ENCODE measurements around the gene PMEPA1. TPM values are rescaled to one million over a fixed set of nuclear protein-coding genes. Genes with fewer than 3 reads are reported as not detected.

PMEPA1 gene
- total RNA-seq, 2 experiments from 2014 or later: 15.7 to 18.0 TPM

DNA sequence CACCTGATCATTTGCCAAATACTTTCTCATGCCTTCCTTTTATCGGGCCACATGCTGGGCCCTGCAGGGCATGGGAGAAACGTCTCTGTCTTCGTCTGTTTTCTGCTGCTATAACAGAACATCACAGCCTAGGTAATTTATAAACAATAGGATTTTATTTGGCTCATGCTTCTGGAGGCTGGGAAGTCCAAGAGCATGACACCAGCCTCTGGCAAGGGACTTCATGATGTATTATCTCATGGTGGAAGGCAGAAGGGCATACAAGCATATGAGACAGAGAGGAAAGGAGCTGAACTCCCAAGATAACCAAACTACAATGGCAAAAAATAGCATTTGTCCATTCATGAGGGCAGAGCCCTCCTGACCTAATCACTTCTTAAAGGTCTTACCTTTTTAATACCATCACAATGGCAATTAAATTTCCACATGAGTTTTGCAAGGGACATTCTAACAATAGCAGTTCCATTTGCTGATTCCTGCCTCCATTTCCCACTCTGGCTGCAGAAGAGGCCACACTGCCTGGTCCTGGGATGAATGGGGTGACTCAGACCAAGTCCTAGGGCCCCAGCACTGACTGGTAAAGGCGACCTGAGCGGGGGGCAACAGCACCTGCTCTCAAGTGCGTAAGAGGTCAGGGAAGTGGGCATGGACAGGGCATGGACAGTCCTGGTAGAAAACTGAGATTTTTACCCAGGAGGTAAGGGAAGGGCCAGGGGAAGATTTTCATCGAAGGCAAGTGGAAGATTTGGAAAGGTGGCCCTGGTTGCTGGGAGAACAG is 84.4 kb downstream of the PMEPA1 start:
- POLR2A ChIA-PET: no interaction called here
- CTCF ChIA-PET: no interaction called here

DNA sequence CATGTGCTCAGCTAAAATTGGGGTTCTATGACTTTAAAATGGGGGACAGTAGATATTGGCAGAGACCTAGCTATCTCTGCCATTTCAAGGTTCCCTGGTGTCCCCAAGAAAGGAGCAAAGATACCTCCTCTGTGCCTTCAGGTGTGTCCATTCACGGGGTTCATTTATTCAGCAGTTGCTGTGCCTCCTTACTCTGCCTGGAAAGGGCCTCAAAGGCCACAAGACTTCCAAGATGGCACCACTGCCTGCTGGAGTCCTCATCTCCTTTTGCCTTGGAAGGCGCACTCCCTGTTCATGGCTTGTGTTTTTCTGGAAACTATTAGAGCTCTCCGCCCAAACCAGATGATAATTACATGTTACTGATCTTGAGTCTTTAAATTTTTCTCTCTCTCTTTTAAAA is 85.7 kb downstream of the PMEPA1 start:
- ChIA-PET POLR2A (interaction anchor here (2.4 kb wide), 1 partner anchor 57 kb away, joined by 8 read pairs; no protein-coding TSS in a partner anchor), CTCF (interaction anchor here (1.3 kb wide), 1 partner anchor 30 kb away, joined by 3 read pairs; no protein-coding TSS in a partner anchor)
- Histone ChIP-seq H3K27me3 (ENCODE audit: control insufficient read depth in 1 of 2, insufficient read depth in 2 of 2, low read length in 2 of 2) (no peaks in the 10 kb centered on the region), H3K27ac (ENCODE audit: low read depth in 1 of 2, low read length in 2 of 2) (no peak overlapping the region), H3K36me3 (ENCODE audit: insufficient read depth, low read length) (no peaks in the 10 kb centered on the region), H3K4me3 (ENCODE audit: low read length) (no peak overlapping the region), H3K9me3 (ENCODE audit: control insufficient read depth in 1 of 2, insufficient read depth in 1 of 2, low read length in 2 of 2) (peaks cover 0 to 6% of the 10 kb centered on the region in 2 experiments), H3K4me1 (ENCODE audit: insufficient read depth, low read length) (peaks cover 71% of the 10 kb centered on the region)
- peaks cover 48% of the 10 kb centered on the region for H3K36me3 Mint-ChIP-seq (ENCODE audit: low read depth)
- TF ChIP-seq, protein P1, sequence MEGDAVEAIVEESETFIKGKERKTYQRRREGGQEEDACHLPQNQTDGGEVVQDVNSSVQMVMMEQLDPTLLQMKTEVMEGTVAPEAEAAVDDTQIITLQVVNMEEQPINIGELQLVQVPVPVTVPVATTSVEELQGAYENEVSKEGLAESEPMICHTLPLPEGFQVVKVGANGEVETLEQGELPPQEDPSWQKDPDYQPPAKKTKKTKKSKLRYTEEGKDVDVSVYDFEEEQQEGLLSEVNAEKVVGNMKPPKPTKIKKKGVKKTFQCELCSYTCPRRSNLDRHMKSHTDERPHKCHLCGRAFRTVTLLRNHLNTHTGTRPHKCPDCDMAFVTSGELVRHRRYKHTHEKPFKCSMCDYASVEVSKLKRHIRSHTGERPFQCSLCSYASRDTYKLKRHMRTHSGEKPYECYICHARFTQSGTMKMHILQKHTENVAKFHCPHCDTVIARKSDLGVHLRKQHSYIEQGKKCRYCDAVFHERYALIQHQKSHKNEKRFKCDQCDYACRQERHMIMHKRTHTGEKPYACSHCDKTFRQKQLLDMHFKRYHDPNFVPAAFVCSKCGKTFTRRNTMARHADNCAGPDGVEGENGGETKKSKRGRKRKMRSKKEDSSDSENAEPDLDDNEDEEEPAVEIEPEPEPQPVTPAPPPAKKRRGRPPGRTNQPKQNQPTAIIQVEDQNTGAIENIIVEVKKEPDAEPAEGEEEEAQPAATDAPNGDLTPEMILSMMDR (IDR thresholded peaks at IDR 0.05): no peak
- no peak overlapping the region for H3K4me3 Mint-ChIP-seq
- peak overlapping the region; percentile 84 for H3K27ac Mint-ChIP-seq
- H3K27me3 Mint-ChIP-seq: no peaks in the 10 kb centered on the region
- H3K9me3 Mint-ChIP-seq: peaks cover 3% of the 10 kb centered on the region
- peaks cover 85% of the 10 kb centered on the region for H3K4me1 Mint-ChIP-seq (ENCODE audit: low read depth)
- ATAC-seq (ENCODE audit: poor library complexity) (no peak), DNase-seq (no peak)
- intact Hi-C loops (cut with DNase I, micrococcal nuclease): loop anchor here in 1 of 2 experiments (5.0 to 10.0 kb wide), 3 partner anchors 83 to 1031 kb away; partner anchors contain the start of genes STX16 and VAPB

More for the DNA sequence above, 84.4 kb downstream of the PMEPA1 start:
- Mint-ChIP-seq H3K4me1 (ENCODE audit: low read depth) (peaks cover 85% of the 10 kb centered on the region), H3K4me3 (peak overlapping the region; percentile 58), H3K27ac (peak overlapping the region; percentile 30), H3K27me3 (no peaks in the 10 kb centered on the region), H3K9me3 (peaks cover 3% of the 10 kb centered on the region), H3K36me3 (ENCODE audit: low read depth) (peaks cover 48% of the 10 kb centered on the region)
- DNase-seq (no peak), ATAC-seq (ENCODE audit: poor library complexity) (no peak)
- TF ChIP-seq, protein P1 (IDR thresholded peaks at IDR 0.05): no peak
- peaks cover 0 to 6% of the 10 kb centered on the region in 2 experiments for H3K9me3 ChIP-seq (ENCODE audit: control insufficient read depth in 1 of 2, insufficient read depth in 1 of 2, low read length in 2 of 2)
- no peaks in the 10 kb centered on the region for H3K36me3 ChIP-seq (ENCODE audit: insufficient read depth, low read length)
- no peaks in the 10 kb centered on the region for H3K27me3 ChIP-seq (ENCODE audit: control insufficient read depth in 1 of 2, insufficient read depth in 2 of 2, low read length in 2 of 2)
- no peak overlapping the region for H3K4me3 ChIP-seq (ENCODE audit: low read length)
- H3K4me1 ChIP-seq (ENCODE audit: insufficient read depth, low read length): peaks cover 70% of the 10 kb centered on the region
- intact Hi-C loops (cut with DNase I, micrococcal nuclease): loop anchor here in 1 of 2 experiments (10.0 kb wide), 2 partner anchors 759 to 1029 kb away; partner anchors contain the start of genes STX16 and VAPB
- H3K27ac ChIP-seq (ENCODE audit: low read depth in 1 of 2, low read length in 2 of 2): no peak overlapping the region

DNA sequence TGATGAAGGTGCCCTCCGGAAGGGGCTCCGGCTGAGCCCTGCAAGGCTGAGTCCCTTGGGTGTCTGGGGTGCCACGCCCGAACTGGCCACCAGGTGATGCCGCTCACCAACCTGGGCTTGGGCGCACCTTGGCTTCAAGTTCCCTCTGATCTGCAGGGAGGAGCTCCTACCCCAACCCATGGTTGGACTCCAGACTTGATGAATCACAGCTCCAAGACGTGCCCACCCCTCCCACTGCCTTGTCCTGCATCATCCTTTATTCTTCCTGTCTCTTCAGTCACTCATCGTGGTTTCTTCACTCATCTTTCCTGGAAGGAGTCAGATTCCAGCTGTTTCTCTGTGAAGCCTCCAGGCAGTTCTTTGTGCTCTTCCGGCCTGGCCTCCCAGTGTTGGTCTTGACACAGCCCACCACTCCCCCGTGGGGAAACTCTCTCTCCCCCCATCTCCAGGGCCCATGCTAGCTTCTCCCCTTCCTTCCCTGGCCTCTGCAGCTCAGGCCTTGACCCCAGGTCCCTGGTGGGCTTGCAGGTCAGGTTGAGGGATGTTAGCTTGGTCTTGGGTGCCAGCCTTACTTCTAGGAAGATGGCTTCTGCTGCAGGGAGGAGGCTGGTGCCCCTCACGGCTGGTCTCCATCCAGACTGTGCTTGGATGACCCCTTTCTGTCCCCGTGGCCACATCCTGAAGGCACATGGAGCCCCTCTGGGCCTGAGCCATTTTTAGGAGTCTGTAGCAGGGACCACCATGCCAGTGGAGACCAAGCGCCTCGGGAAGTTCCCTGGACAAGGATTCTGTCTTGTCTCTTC is 87.0 kb downstream of the PMEPA1 start:
- H3K4me1 Mint-ChIP-seq (ENCODE audit: low read depth): peaks cover 88% of the 10 kb centered on the region
- Histone ChIP-seq H3K4me3 (ENCODE audit: low read length) (no peak overlapping the region), H3K9me3 (ENCODE audit: control insufficient read depth in 1 of 2, insufficient read depth in 1 of 2, low read length in 2 of 2) (peaks cover 0 to 6% of the 10 kb centered on the region in 2 experiments), H3K4me1 (ENCODE audit: insufficient read depth, low read length) (peaks cover 71% of the 10 kb centered on the region), H3K27me3 (ENCODE audit: control insufficient read depth in 1 of 2, insufficient read depth in 2 of 2, low read length in 2 of 2) (no peaks in the 10 kb centered on the region), H3K36me3 (ENCODE audit: insufficient read depth, low read length) (no peaks in the 10 kb centered on the region), H3K27ac (ENCODE audit: low read depth in 1 of 2, low read length in 2 of 2) (no peak overlapping the region)
- peak overlapping the region; percentile 84 for H3K27ac Mint-ChIP-seq
- TF ChIP-seq, protein P1 (IDR thresholded peaks at IDR 0.05): peak; percentile 73
- CTCF ChIA-PET: interaction anchor here (0.7 to 2.8 kb wide), 17 partner anchors 11 to 557 kb away, joined by 3 to 13 read pairs (median 5); no protein-coding TSS in a partner anchor
- peaks cover 43% of the 10 kb centered on the region for H3K36me3 Mint-ChIP-seq (ENCODE audit: low read depth)
- H3K27me3 Mint-ChIP-seq: no peaks in the 10 kb centered on the region
- H3K4me3 Mint-ChIP-seq: peak overlapping the region; percentile 87
- POLR2A ChIA-PET: interaction anchor here (1.3 to 2.4 kb wide), 4 partner anchors 11 to 87 kb away, joined by 4 to 8 read pairs (median 6); partner anchors contain the start of gene PMEPA1
- peaks cover 3% of the 10 kb centered on the region for H3K9me3 Mint-ChIP-seq
- ATAC-seq (ENCODE audit: poor library complexity): peak; percentile 53
- intact Hi-C loops (cut with DNase I, micrococcal nuclease): loop anchor here in 1 of 2 experiments (2.0 to 10.0 kb wide), 4 partner anchors 32 to 1032 kb away; partner anchors contain the start of genes STX16 and VAPB
- DNase-seq: peak; percentile 65 to 85 (median 74)

Data from CD4-positive, alpha-beta T cell (primary cell).